ENCODE data around the gene MYO1E.

DNA sequence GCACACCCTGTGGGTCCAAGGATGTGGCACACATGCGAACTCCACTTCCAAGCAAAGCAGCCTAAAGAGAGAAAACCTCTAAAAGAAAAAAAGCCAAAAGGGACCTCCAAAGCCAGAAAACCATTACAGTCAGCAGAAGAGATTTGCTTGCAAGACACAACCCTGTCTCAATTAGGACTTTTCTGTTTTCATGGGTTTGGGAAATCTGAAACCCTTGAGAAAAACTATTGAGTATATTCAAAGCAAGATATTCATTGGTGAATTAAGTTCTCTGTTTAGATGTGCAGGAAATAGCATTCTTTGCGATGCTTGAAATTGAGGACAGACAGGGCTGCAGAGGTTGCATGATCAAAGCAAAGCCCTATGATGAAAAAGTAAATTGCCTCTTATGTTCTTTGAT is 176.3 kb downstream of the MYO1E start:
- TF ChIP-seq POLR2A (IDR thresholded peaks at IDR 0.05): no peak
- TF ChIP-seq, protein P1, sequence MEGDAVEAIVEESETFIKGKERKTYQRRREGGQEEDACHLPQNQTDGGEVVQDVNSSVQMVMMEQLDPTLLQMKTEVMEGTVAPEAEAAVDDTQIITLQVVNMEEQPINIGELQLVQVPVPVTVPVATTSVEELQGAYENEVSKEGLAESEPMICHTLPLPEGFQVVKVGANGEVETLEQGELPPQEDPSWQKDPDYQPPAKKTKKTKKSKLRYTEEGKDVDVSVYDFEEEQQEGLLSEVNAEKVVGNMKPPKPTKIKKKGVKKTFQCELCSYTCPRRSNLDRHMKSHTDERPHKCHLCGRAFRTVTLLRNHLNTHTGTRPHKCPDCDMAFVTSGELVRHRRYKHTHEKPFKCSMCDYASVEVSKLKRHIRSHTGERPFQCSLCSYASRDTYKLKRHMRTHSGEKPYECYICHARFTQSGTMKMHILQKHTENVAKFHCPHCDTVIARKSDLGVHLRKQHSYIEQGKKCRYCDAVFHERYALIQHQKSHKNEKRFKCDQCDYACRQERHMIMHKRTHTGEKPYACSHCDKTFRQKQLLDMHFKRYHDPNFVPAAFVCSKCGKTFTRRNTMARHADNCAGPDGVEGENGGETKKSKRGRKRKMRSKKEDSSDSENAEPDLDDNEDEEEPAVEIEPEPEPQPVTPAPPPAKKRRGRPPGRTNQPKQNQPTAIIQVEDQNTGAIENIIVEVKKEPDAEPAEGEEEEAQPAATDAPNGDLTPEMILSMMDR (IDR thresholded peaks at IDR 0.05): no peak
